OCI-M2 (cell line): ENCODE measurements around the gene SERGEF.

Source experiments
- DNase-seq: peaks from one replicate; lab custom pipeline; 2025; ENCODE audit not compliant: unreplicated experiment; lab: John Stamatoyannopoulos, UW

Gene SERGEF

DNA sequence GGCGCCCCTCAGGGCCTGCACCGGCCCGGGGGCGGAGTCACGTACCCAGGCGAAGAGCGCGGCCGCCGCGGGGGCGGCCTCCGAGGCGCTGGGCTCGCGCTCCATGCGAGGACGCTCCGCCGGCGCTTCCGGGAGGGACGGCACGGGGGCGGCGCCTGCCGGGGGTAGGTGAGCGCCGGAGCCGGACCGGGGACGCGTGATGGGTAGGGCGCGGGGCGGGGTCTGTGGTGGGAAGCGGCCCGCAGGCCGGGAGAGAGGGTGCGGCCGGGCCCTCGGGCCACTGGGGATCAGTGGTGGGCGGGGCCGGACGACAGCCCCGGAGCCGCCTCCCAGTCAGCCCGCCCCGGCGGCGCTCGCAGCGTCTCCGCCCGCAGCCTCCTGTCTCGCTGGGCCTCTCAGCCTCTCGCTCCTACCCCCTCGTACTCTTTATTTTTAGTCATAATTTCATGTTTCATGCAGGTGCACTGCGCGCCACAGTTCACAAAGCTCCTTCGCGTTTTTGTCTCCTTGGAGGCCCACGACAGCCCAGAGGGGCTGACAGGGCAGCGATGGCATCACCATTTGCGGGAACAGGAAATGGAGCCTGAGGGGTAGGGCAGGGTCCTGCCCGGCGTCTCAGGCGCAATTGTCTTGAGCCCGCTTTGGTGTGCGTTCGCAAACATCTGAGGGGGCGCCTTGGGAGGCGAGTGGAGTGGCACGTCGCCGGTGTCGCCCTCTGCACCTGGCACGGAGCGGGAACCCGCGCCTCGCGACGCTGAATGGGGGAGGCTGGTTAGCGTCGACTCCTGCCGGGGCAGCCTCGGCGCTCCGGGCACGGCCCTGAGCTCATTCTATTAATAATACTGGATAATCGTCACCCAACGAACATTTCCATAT lies at the start of gene SERGEF:
Gene SERGEF (minus strand): TSS at position 142 of the 876 bp plus-strand sequence. CDS start 37 bp downstream, at position 105.
- peak; percentile 62 for DNase-seq

DNA sequence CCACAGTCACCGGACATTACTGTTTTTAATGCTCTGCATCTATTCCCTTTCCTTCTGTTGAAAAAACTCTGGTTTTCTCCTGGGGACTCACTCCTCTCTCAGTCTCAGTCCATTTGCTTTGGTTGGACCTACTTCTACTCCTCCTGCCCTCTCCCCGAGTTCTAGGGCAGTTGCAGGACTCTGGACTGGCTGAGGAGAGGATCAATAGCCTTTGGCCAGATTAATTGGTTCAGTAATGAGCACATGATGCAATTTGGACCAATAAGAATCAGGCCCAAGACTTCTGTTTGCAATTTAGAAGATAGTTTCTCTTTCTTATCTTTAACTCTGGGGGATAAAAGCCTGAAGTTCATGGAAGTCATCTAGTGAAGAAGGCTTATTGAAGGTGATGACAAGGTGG lies 48.5 kb upstream of the SERGEF start:
- no peak for DNase-seq

DNA sequence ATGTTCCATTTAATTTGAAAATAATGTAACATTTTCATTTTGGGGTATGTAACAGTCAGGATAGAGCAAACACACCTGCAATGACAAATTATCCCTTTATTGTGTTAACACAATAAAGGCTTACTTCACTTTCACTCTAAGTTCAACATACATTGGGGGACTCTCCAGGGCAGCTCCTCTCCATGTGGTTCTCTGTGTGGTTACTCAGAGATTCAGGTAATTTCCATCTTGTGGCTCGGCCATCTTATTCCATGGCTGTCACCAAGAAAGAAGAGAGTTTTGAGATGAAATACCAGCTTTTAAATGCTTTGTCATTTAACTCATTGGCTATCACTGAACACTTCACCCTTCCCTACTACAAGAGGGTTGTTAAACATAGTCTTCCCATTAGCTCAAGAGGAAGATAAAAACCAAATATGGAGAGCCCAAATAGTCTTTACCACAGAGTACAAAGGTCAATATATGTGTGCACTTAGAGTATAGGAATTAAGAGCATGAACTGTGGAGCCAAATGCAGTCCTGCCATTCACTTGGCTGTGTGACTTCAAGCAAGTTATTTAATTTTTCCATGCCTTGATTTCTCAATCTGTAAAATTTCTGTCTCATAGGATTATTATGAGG lies 43.8 kb upstream of the SERGEF start:
- no peak for DNase-seq

DNA sequence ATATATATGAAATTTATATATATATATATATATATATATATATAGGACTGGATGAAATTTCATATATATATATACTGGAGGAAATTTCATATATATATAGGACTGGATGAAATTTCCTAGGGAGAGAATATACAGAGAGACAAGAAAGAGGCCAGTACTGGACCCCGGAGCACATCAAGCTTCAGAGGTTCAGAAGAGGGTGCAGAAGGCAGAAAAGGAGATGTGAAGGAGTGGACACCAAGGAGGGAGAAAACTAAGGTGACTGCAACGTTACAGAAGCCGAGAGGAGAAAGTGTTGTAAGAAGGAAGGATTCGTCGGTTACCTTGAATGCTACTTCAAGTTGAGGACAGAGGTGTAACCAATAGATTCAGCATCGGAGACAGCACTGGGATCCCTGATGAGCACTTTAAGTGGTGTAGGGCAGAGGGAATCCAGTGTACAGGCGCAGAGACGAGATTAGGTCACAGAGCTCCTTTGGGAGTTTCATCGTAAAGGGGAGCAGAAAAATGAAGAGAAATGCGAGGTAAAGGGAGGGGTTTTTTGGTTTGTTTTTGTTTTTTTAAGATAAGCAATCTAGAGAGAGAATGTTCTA lies 41.8 kb upstream of the SERGEF start:
- DNase-seq = no peak

GRCh38 chr11:18050848-18051247 lies 38.0 kb upstream of the SERGEF start:
- DNase-seq = no peak

- DNase-seq = no peak
Observed at GRCh38 chr11:18046116-18046777, 33.4 kb upstream of the SERGEF start, which contains the start of gene TPH1. TPH1 (minus strand) TSS chr11:18046269; CDS start chr11:18040762, 5,507 bp downstream.

- DNase-seq = no peak
Observed at GRCh38 chr11:18036456-18036855, 23.6 kb upstream of the SERGEF start.

GRCh38 chr11:18027475-18027874 lies 14.6 kb upstream of the SERGEF start:
- DNase-seq = no peak

GRCh38 chr11:18022419-18022818 lies 9.6 kb upstream of the SERGEF start:
- DNase-seq = no peak

GRCh38 chr11:18019650-18020049 lies 6.8 kb upstream of the SERGEF start:
- no peak for DNase-seq

GRCh38 chr11:18016789-18017188 lies 3.9 kb upstream of the SERGEF start:
- DNase-seq = no peak

- DNase-seq = no peak
Observed at GRCh38 chr11:18014876-18015275, 2.0 kb upstream of the SERGEF start.

GRCh38 chr11:18013790-18014507 lies 1.1 kb upstream of the SERGEF start:
- no peak for DNase-seq

GRCh38 chr11:18012122-18012905 lies 533 bp downstream of the SERGEF start:
- DNase-seq = no peak

GRCh38 chr11:18011633-18012032 lies 1.2 kb downstream of the SERGEF start:
- no peak for DNase-seq

DNA sequence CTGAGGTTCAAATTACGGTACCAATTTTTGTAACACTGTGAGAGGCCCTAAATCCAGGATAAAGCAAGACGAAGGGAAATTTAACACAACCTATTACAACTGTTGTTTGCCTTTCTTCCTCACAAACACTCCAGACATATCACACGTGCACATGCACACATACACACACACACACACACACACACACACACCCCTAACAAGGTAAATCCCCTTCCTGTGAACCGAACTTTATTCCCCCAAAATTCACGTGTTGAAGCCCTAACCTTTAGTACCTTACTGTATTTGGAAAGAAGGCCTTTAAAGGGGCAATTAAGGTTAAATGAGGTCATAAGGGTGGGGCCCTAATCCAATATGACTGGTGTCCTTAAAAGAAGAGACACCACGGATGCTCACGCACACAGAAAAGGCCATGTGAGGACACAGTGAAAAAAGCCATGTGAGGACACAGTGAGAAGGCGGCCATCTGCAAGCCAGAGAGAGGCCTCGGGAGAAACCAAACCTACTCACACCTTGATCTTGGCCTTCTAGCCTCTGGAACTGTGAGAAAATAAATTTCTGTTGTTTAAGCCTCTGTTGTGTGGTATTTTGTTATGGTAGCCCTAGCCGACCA lies 1.8 kb downstream of the SERGEF start:
- DNase-seq = no peak

- no peak for DNase-seq
Observed at GRCh38 chr11:18010121-18010670, 2.7 kb downstream of the SERGEF start.

GRCh38 chr11:18005376-18006129 lies 7.3 kb downstream of the SERGEF start:
- no peak for DNase-seq

DNA sequence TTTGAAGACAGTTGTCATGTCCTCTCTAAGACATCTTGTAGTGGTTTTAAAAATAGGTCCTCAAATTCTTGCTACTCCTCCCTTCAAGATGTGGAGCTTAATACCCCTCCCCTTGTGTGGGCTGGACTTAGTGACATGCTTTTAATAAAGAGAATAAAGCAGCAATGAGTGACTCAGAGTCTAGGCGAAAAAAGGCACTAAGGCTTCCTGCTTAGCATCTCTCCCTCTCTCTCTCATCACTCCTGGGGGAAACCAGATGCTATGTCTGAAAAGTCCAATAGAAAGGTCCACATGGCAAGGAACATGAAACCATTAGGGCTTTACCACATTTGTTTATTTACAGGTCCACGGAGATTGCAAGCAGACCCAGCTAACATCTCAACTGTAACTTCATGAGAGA lies 11.7 kb downstream of the SERGEF start:
- DNase-seq = no peak
